ENCODE measurements around the gene DMD. TPM values are rescaled to one million over a fixed set of nuclear protein-coding genes. Genes with fewer than 3 reads are reported as not detected.

The DMD gene
- total and polyA plus RNA-seq, 8 donors, result 6.8 to 117 (median 44.2) TPM

GRCh38 chrX:31071262-31071661 is 2140.1 kb downstream of the DMD start:
- Histone ChIP-seq H3K4me1 (no peaks in the 10 kb centered on the region), H3K27ac (no peak overlapping the region), H3K36me3 (no peaks in the 10 kb centered on the region), H3K27me3 (no peaks in the 10 kb centered on the region), H3K9me3 (peaks cover 0 to 20% (median 9%) of the 10 kb centered on the region in 4 donors), H3K4me3 (no peak overlapping the region)
- DNase-seq, result no peak
- no peak for TF ChIP-seq POLR2AphosphoS5 (IDR thresholded peaks at IDR 0.05)
- TF ChIP-seq CTCF (IDR thresholded peaks at IDR 0.05), result no peak
- no peak for TF ChIP-seq EP300 (IDR thresholded peaks at IDR 0.05)
- TF ChIP-seq POLR2A (IDR thresholded peaks at IDR 0.05), result no peak
- 81 to 92% (median 90%) methylated on average over 5 to 18 of the region's 18 CpGs for WGBS, 5 donors
- intact Hi-C loops (cut with DNase I; ENCODE audit: low total_unique reads), result no loop called here

- Histone ChIP-seq H3K9me3 (peaks cover 0 to 19% (median 5%) of the 10 kb centered on the region in 4 donors), H3K36me3 (no peaks in the 10 kb centered on the region), H3K4me3 (no peak overlapping the region), H3K27ac (no peak overlapping the region), H3K4me1 (no peaks in the 10 kb centered on the region), H3K27me3 (no peaks in the 10 kb centered on the region)
- TF ChIP-seq POLR2A (IDR thresholded peaks at IDR 0.05) (no peak), POLR2AphosphoS5 (IDR thresholded peaks at IDR 0.05) (no peak), EP300 (IDR thresholded peaks at IDR 0.05) (no peak), CTCF (IDR thresholded peaks at IDR 0.05) (no peak)
- no peak for DNase-seq
- intact Hi-C loops (cut with DNase I; ENCODE audit: low total_unique reads), result no loop called here
These were observed 2141.3 kb downstream of the DMD start for GRCh38 chrX:31070057-31070468.

Small RNAs within 50 kb of the gene (small RNA-seq; reads per million reads assigned to genes)
- gene MIR3915 (0 reads per million in 4 donors), gene MIR548F5 (0 reads per million in 4 donors), gene RNA5SP501 (0 reads per million in 4 donors), gene RNU6-894P (0 reads per million in 4 donors)
